D721Med (cell line): ENCODE data around the gene GLRX5.

Experiments
- DNase-seq: peaks from one replicate; pipeline ENCODE4 v3.0.0; 2011; ENCODE audit warnings: low spot score; ENCODE audit not compliant: insufficient read length
- FAIRE-seq: peaks from 2 replicates; lab custom pipeline; 2011; peaks lifted over from hg19 to GRCh38; lab: Jason Lieb, UNC
- TF ChIP-seq, protein P1 (sequence below): IDR thresholded peaks from 2 replicates; pipeline ENCODE4 v1.5.1; 2012; ENCODE audit warnings: mild to moderate bottlenecking, control low read depth; ENCODE audit not compliant: insufficient read depth; ENCODE audit errors: missing control alignments

The GLRX5 gene

DNA sequence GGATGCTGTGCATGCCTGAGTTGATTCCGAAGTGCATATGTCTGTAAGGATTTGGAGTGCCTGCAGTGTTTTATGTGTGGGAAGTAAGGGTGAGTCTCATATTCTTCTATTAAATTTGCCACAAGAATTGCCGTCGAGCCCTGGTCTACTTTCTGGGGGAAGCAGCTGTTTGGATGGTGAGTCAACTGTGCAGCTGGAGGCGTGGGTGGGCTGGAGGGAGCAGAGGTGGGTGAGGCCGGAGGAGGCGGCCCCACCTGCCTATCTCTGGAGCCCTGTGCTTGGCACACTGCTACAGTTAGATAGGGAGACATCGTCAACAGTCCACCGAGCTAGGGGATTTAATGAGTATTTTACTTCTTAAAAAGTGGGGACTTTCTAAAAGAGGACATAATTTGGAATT lies 9.7 kb downstream of the GLRX5 start:
- TF ChIP-seq, protein P1, sequence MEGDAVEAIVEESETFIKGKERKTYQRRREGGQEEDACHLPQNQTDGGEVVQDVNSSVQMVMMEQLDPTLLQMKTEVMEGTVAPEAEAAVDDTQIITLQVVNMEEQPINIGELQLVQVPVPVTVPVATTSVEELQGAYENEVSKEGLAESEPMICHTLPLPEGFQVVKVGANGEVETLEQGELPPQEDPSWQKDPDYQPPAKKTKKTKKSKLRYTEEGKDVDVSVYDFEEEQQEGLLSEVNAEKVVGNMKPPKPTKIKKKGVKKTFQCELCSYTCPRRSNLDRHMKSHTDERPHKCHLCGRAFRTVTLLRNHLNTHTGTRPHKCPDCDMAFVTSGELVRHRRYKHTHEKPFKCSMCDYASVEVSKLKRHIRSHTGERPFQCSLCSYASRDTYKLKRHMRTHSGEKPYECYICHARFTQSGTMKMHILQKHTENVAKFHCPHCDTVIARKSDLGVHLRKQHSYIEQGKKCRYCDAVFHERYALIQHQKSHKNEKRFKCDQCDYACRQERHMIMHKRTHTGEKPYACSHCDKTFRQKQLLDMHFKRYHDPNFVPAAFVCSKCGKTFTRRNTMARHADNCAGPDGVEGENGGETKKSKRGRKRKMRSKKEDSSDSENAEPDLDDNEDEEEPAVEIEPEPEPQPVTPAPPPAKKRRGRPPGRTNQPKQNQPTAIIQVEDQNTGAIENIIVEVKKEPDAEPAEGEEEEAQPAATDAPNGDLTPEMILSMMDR = no peak
- DNase-seq (no peak), FAIRE-seq (no peak)

DNA sequence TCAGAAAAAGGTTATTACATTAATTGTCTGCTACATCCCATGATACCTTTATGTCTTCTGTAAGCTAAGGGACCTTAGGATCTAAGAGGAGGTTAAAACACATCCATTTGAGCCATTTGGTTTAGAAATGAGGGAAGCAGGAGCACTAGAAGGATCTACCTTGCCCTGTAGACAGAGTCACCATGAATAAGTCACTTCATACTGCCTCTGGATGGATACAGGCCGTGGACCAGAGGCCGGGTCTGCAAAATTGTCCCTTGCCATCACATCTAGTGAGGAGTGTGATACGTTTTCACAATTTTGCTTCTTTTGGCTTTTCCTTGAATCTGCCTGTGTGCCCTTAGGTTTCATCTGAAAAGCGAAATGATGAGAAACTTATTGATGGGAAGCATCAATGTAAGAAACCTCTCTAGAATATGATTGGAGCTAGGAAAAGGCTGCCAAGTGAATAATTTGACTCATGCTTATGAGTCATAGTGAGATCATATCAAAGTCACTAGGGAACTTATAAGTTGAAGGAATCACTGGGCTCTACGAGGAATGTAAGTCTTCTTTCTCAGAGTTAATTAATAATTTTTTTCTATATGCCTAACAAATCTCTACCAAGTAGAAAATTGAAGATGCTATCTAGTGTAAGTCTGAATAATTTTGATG lies 10.8 kb downstream of the GLRX5 start:
- no peak for FAIRE-seq
- no peak for DNase-seq
- TF ChIP-seq, protein P1 = no peak

DNA sequence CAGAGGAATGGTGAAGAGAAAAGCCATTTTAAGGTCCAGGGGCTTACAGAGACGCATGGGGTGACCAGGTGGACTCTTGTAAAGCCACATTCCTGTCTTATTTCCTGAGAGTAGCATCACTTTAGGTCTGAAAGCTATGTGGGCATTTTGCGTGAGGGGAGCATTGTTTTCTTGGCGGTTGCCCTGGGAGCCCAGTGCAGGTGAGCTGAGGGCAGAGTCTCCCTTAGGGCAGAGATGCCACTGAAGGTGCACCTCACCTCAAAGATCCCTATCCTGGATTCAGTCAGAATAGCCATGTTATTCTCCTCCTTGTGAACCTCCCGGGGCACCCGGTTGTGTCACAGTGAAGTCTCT lies 12.4 kb downstream of the GLRX5 start:
- TF ChIP-seq, protein P1 = no peak
- no peak for FAIRE-seq

GRCh38 chr14:95547626-95548327 lies 12.9 kb downstream of the GLRX5 start:
- DNase-seq (no peak), FAIRE-seq (no peak)
- TF ChIP-seq, protein P1 = no peak

More for the DNA sequence above, 12.4 kb downstream of the GLRX5 start:
- DNase-seq = no peak

GRCh38 chr14:95548328-95548929 lies 13.6 kb downstream of the GLRX5 start:
- no peak for DNase-seq
- no peak for FAIRE-seq
- TF ChIP-seq, protein P1 = no peak

DNA sequence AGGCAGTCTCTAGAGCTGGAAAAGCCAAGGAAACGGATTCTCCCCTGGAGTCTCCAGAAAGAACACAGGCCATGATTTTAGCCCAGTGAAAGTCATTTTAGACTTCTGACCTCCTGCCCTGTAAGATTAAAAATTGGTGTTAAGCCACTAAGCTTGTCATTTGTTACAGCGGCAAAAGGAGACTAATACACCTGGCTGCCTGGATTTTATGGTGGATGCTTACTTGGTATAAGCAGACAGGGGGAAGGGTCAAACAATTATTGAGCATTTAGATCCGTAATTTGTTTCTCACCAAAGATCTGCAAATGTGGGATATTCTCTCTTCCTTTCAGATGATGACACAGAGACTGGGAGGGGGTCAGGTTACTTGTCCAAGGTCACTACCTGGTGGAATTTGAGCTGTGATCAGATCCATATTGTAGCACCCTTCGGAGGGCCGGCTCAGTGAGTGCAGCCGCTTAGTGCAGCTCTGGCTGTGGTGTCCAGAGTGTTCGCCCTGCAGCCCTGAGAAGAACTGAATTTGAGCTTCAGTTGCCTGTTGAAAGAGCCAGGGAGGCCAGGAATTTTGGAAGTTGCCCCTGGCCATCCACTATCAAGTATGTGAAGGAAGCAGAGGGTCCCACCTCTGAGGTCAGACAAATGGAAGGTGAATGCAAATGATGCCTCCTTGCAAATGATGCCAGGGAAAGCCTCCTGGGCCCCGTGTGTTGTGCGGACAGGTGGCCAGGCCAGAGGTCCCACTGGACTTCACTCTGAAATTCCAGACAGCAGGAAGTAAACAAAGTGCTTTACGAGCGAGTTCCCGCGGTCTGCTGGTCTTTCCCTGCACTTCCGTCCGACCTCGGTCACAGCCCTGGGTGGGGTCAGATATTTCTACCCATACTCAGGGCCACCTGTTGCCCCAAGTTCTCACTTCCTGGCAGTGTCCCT lies 15.1 kb downstream of the GLRX5 start:
- DNase-seq (no peak), FAIRE-seq (no peak)
- TF ChIP-seq, protein P1 = no peak
